GM12878 (cell line): ENCODE measurements around the gene SRRM3. TPM values are rescaled to one million over a fixed set of nuclear protein-coding genes. Genes with fewer than 3 reads are reported as not detected.

ENCODE experiments used
- ATAC-seq: fragments of 200-7000 bp; cut with Tn5 transposase; 3 replicates; pipeline ENCODE4 v1.9.1; 2020; ENCODE audit warnings: mild to moderate bottlenecking, moderate library complexity
- BruUV-seq: library from RNA; stranded (reverse); fragments of 400-500 nt; replicated peaks from 2 replicates; lab custom pipeline; 2021; lab: Mats Ljungman, UMichigan
- CTCF ChIA-PET: fragments of 300-600 bp; sonication (Branson Sonifier 250); formaldehyde crosslinking; extraction: SDS; loops from one replicate; lab custom pipeline; 2021; ENCODE audit warnings: inconsistent platforms; lab: Yijun Ruan, JAX
- POLR2A ChIA-PET: fragments of 350-600 bp; formaldehyde crosslinking; extraction: SDS; loops from one replicate; lab custom pipeline; 2021; ENCODE audit warnings: inconsistent platforms; lab: Charles Lee
- RAD21 ChIA-PET: fragments of 300-600 bp; sonication (Branson Sonifier 250); formaldehyde crosslinking; loops from one replicate; lab custom pipeline; 2023; ENCODE audit warnings: antibody characterized with exemption; ENCODE audit not compliant: unreplicated experiment; lab: Charles Lee
- SMC1A ChIA-PET: fragments of 300-600 bp; sonication (Branson Sonifier 250); formaldehyde crosslinking; loops from one replicate; lab custom pipeline; 2023; ENCODE audit not compliant: unreplicated experiment, uncharacterized antibody; lab: Charles Lee
- DNase-seq: peaks from one replicate; pipeline ENCODE4 v3.0.0-alpha.2; 2011; ENCODE audit warnings: low read depth, low spot score
- FAIRE-seq: peaks from 3 replicates; lab custom pipeline; 2011; peaks lifted over from hg19 to GRCh38; lab: Jason Lieb, UNC
- H2AFZ ChIP-seq: 2 replicates; pipeline ENCODE4 v1.6.0; 2011; ENCODE audit warnings: low read depth, low read length, control low read depth; ENCODE audit not compliant: control insufficient read depth
- H3K27ac ChIP-seq: 2 replicates; pipeline ENCODE4 v1.5.1; 2011; ENCODE audit warnings: control low read depth; ENCODE audit not compliant: control insufficient read depth, insufficient read depth
- H3K27me3 ChIP-seq, 2 experiments: replicated peaks in 1 of 2; 2 replicates each; pipeline versions ENCODE4 v1.6.0 to v1.6.1; 2011; ENCODE audit warnings: low read length in 1 of 2; ENCODE audit not compliant: control insufficient read depth in 2 of 2, insufficient read depth in 2 of 2
- H3K36me3 ChIP-seq, 2 experiments: 2 replicates each; pipeline ENCODE4 v1.5.1; 2011; ENCODE audit warnings: low read length in 1 of 2; ENCODE audit not compliant: control insufficient read depth in 2 of 2, insufficient read depth in 2 of 2
- H3K4me1 ChIP-seq: 2 replicates; pipeline ENCODE4 v1.6.1; 2011; ENCODE audit warnings: mild to moderate bottlenecking, low read length, moderate library complexity, mixed read lengths; ENCODE audit not compliant: control insufficient read depth, insufficient read depth
- H3K4me2 ChIP-seq: 2 replicates; pipeline ENCODE4 v1.6.0; 2011; ENCODE audit warnings: control low read depth; ENCODE audit not compliant: control insufficient read depth, insufficient read depth
- H3K4me3 ChIP-seq: fragments of 200-600 bp; sonication (generic); 2 replicates; pipeline ENCODE4 v1.5.1; 2016
- H3K79me2 ChIP-seq: 2 replicates; pipeline ENCODE4 v1.6.0; 2011; ENCODE audit warnings: low read length; ENCODE audit not compliant: control insufficient read depth, insufficient read depth
- H3K9ac ChIP-seq: 2 replicates; pipeline ENCODE4 v1.8.0; 2011; ENCODE audit warnings: low read length, control low read depth, mixed read lengths; ENCODE audit not compliant: control insufficient read depth, insufficient read depth
- H3K9me3 ChIP-seq: replicated peaks from 3 replicates; pipeline ENCODE4 v1.5.1; 2011; ENCODE audit warnings: mild to moderate bottlenecking, low read length; ENCODE audit not compliant: control insufficient read depth, insufficient read depth
- H4K20me1 ChIP-seq: 2 replicates; pipeline ENCODE4 v1.6.0; 2011; ENCODE audit not compliant: control insufficient read depth, insufficient read depth
- NRF1 ChIP-seq: conservative IDR thresholded peaks from 2 replicates; pipeline ENCODE4 v1.6.1; 2011; ENCODE audit warnings: mild to moderate bottlenecking, low read depth, low read length, improper control_type of control experiment
- SMARCA5 ChIP-seq: fragments of 450-650 bp; IDR thresholded peaks from 2 replicates; pipeline ENCODE4 v1.6.1; 2017; ENCODE audit warnings: mild to moderate bottlenecking
- SUZ12 ChIP-seq: fragments of 200-600 bp; sonication (generic); IDR thresholded peaks from one replicate; pipeline ENCODE4 v1.6.1; 2018; ENCODE audit warnings: antibody characterized with exemption, mild to moderate bottlenecking; ENCODE audit not compliant: unreplicated experiment
- WGBS: methylation state at CpG from one replicate; pipeline ENCODE4 v1.1.6; 2016; ENCODE audit warnings: low lambda C conversion rate; ENCODE audit not compliant: insufficient replicate concordance, insufficient coverage; ENCODE audit errors: missing lambda C conversion rate; 5-methylcytosine and 5-hydroxymethylcytosine counted together
- in situ Hi-C: fragments of 300-500 bp; cut with MboI; formaldehyde crosslinking; loops from 9 replicates; pipeline ENCODE4 v1.14.3; 2018; ENCODE audit warnings: mixed read lengths
- intact Hi-C: fragments of 100-400 bp; cut with micrococcal nuclease; formaldehyde crosslinking; loops from one replicate; pipeline ENCODE4 v1.14.2; 2022; ENCODE audit not compliant: unreplicated experiment
- polyA plus RNA-seq, 11 experiments: library from polyadenylated mRNA; depleted of rRNA in 4 of 11; unstranded in 6 of 11; stranded (reverse) in 5 of 11; fragments of >200 nt; fragmentation: Nextera tagmentation in 4 of 11; fragmentation: Illumina TruSeq in 1 of 11; extraction: Ambion mirVana in 4 of 11; extraction: Trizol in 1 of 11; gene quantifications; 1 replicate in 1 of 11; 2 replicates in 10 of 11; pipeline versions ENCODE4 v1.2.1 to v1.2.3, GENCODE V29; 2011 to 2016; ENCODE audit warnings: inconsistent platforms in 2 of 11, missing spikeins in 2 of 11, low read depth in 1 of 11
- total RNA-seq, 4 experiments: library from RNA; depleted of rRNA in 3 of 4; stranded (reverse); fragments of >200 nt in 3 of 4; fragmentation: Illumina TruSeq in 1 of 4; extraction: Trizol in 1 of 4; gene quantifications; 2 replicates each; pipeline versions ENCODE4 v1.2.1 to v1.2.3, GENCODE V29; 2013 to 2021
- TF ChIP-seq, protein P1 (sequence below), 3 experiments: IDR thresholded peaks in 2 of 3; conservative IDR thresholded peaks in 1 of 3; 2 replicates each; pipeline ENCODE4 v1.5.1; 2011; ENCODE audit warnings: low read depth in 3 of 3, low read length in 3 of 3, mild to moderate bottlenecking in 3 of 3, control low read depth in 2 of 3, moderate library complexity in 2 of 3, inconsistent platforms in 1 of 3, mixed read lengths in 1 of 3; ENCODE audit not compliant: control insufficient read depth in 2 of 3, insufficient read depth in 1 of 3; ENCODE audit errors: extremely low read depth in 1 of 3

SRRM3 gene
- total and polyA plus RNA-seq, 10 of the 15 experiments (the other 5 are each of a cell fraction or from before 2014, with no cell fraction given) = 0.03 to 0.15 (median 0.05) TPM; not detected in 6

DNA sequence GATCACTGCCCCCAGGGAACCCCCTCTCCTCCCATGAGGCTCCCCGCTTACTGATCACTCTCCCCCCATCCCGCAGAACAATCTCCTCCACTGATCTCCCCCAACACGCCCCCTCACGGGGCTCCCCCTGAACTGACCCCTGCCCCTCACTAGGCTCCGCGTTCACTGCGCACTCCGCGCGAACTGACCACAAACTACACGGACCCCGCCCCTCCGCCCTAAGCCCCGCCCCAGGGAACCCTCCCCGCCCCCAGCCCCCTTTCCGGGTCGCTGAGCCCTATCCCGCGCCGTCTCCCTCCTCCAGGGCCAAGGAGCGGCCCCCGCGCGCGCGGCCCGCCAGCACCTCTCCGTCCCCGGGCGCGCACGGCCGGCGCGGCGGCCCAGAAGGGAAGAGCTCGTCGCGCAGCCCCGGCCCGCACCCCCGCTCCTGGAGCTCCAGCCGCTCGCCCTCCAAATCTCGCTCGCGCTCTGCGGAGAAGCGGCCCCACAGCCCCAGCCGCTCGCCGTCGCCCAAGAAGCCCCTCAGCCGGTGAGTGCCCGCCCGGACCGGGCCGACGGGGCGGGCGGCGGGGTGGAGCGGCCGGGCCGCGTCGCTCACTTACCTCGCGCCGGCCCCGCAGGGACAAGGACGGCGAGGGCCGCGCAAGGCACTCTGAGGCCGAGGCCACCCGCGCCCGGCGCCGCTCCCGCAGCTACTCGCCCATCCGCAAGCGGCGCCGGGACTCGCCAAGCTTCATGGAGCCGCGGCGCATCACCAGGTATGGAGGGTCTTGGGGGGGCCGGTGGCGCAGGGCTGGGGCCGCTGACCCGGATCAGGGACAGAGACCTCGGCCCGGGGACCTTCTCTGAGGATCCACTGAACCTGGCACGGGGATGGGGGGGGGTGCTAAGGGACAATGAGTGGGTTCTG lies 80.9 kb downstream of the SRRM3 start:
- ChIA-PET POLR2A (no interaction called here), SMC1A (no interaction called here), RAD21 (no interaction called here), CTCF (interaction anchor here (0.9 kb wide), 1 partner anchor 9 kb away, joined by 3 read pairs; no protein-coding TSS in a partner anchor)
- peak; percentile 91 for TF ChIP-seq SUZ12
- no peak for TF ChIP-seq NRF1
- TF ChIP-seq, protein P1, sequence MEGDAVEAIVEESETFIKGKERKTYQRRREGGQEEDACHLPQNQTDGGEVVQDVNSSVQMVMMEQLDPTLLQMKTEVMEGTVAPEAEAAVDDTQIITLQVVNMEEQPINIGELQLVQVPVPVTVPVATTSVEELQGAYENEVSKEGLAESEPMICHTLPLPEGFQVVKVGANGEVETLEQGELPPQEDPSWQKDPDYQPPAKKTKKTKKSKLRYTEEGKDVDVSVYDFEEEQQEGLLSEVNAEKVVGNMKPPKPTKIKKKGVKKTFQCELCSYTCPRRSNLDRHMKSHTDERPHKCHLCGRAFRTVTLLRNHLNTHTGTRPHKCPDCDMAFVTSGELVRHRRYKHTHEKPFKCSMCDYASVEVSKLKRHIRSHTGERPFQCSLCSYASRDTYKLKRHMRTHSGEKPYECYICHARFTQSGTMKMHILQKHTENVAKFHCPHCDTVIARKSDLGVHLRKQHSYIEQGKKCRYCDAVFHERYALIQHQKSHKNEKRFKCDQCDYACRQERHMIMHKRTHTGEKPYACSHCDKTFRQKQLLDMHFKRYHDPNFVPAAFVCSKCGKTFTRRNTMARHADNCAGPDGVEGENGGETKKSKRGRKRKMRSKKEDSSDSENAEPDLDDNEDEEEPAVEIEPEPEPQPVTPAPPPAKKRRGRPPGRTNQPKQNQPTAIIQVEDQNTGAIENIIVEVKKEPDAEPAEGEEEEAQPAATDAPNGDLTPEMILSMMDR (IDR thresholded peaks at IDR 0.05 in 2 of 3, conservative IDR thresholded peaks at IDR 0.05 in 1 of 3; ENCODE audit: control insufficient read depth in 2 of 3, extremely low read depth in 1 of 3, insufficient read depth in 1 of 3, low read depth in 3 of 3, low read length in 3 of 3) = no peak
- no peak for TF ChIP-seq SMARCA5
- Histone ChIP-seq H3K27me3 (peaks cover 4 to 7% of the 10 kb centered on the region in 2 experiments; a peak in 3 of 4 replicates), H3K4me1 (no peaks in the 10 kb centered on the region), H3K27ac (no peak overlapping the region), H3K79me2 (no peaks in the 10 kb centered on the region), H2AFZ (no peak overlapping the region), H3K36me3 (no peaks in the 10 kb centered on the region), H3K9ac (no peak overlapping the region), H4K20me1 (no peaks in the 10 kb centered on the region), H3K4me3 (no peak overlapping the region), H3K4me2 (peak overlapping the region; percentile 9; the same call in 1 of the 2 replicates), H3K9me3 (no peaks in the 10 kb centered on the region)
- BruUV-seq = no TSS peak
- intact Hi-C loops = no loop called here
- DNase-seq = no peak
- FAIRE-seq = no peak
- 6% methylated on average over 61 of the region's 98 CpGs for WGBS
- in situ Hi-C loops = no loop called here
- no peak for ATAC-seq
